K562 (cell line): ENCODE results near the gene PHETA2.

Experiments used
- CBX5 ChIP-seq: IDR thresholded peaks from 2 replicates; pipeline ENCODE4 v1.6.1; 2014; ENCODE audit warnings: low read depth, borderline replicate concordance
- MAX ChIP-seq: sonication (generic); formaldehyde crosslinking; IDR thresholded peaks from 2 replicates; pipeline ENCODE4 v1.9.0; 2022; ENCODE audit warnings: mild to moderate bottlenecking, missing genetic modification reagents
- MBD1 ChIP-seq: fragments of 250-450 bp; sonication (Bioruptor Pico); IDR thresholded peaks from 2 replicates; pipeline ENCODE4 v1.8.0; 2022; ENCODE audit warnings: inconsistent platforms
- MYC ChIP-seq, 2 experiments: fragments of 250-450 bp in 1 of 2; sonication (Bioruptor Pico) in 1 of 2; IDR thresholded peaks; 2 replicates each; pipeline versions ENCODE4 v1.5.1 to v1.6.1; 2012 to 2021; ENCODE audit warnings: low read depth in 2 of 2, borderline replicate concordance in 1 of 2, improper control_type of control experiment in 1 of 2, low read length in 1 of 2, mild to moderate bottlenecking in 1 of 2, moderate library complexity in 1 of 2
- POLR2AphosphoS5 ChIP-seq: IDR thresholded peaks from 2 replicates; pipeline ENCODE4 v1.6.1; 2011; ENCODE audit warnings: mild to moderate bottlenecking, low read depth, low read length, moderate library complexity; ENCODE audit not compliant: control insufficient read depth, insufficient read depth
- ZNF41 ChIP-seq: fragments of 250-450 bp; sonication (Bioruptor Pico); conservative IDR thresholded peaks from 2 replicates; pipeline ENCODE4 v1.4.0; 2020; ENCODE audit warnings: mild to moderate bottlenecking
- ZNF57 ChIP-seq: fragments of 450-650 bp; formaldehyde crosslinking; IDR thresholded peaks from 2 replicates; pipeline ENCODE4 v1.4.0; 2020; ENCODE audit warnings: mild to moderate bottlenecking, moderate library complexity
- TF ChIP-seq, protein P1 (sequence below), 3 experiments: IDR thresholded peaks in 2 of 3; conservative IDR thresholded peaks in 1 of 3; 2 replicates each; pipeline ENCODE4 v1.5.1; 2011 to 2012; ENCODE audit warnings: low read length in 3 of 3, mild to moderate bottlenecking in 3 of 3, control low read depth in 2 of 3, improper control_type of control experiment in 1 of 3, inconsistent platforms in 1 of 3, low read depth in 1 of 3, mixed read lengths in 1 of 3, moderate library complexity in 1 of 3; ENCODE audit not compliant: insufficient read depth in 2 of 3

GRCh38 chr22:42083119-42083518 is 9.1 kb downstream of the PHETA2 start:
- no peak for TF ChIP-seq MBD1 (CRISPR knock-in tag)
- TF ChIP-seq, protein P1, sequence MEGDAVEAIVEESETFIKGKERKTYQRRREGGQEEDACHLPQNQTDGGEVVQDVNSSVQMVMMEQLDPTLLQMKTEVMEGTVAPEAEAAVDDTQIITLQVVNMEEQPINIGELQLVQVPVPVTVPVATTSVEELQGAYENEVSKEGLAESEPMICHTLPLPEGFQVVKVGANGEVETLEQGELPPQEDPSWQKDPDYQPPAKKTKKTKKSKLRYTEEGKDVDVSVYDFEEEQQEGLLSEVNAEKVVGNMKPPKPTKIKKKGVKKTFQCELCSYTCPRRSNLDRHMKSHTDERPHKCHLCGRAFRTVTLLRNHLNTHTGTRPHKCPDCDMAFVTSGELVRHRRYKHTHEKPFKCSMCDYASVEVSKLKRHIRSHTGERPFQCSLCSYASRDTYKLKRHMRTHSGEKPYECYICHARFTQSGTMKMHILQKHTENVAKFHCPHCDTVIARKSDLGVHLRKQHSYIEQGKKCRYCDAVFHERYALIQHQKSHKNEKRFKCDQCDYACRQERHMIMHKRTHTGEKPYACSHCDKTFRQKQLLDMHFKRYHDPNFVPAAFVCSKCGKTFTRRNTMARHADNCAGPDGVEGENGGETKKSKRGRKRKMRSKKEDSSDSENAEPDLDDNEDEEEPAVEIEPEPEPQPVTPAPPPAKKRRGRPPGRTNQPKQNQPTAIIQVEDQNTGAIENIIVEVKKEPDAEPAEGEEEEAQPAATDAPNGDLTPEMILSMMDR (IDR thresholded peaks at IDR 0.05 in 2 of 3, conservative IDR thresholded peaks at IDR 0.05 in 1 of 3; ENCODE audit: insufficient read depth in 2 of 3, low read depth in 1 of 3, low read length in 3 of 3): no peak
- no peak for TF ChIP-seq CBX5
- TF ChIP-seq ZNF41: no peak
- no peak for TF ChIP-seq ZNF57 (CRISPR knock-in tag)
- TF ChIP-seq MAX (CRISPR knock-in tag): no peak
- no peak for TF ChIP-seq MYC (IDR thresholded peaks at IDR 0.05; ENCODE audit: low read depth, low read length)
- no peak for TF ChIP-seq MYC (CRISPR knock-in tag; IDR thresholded peaks at IDR 0.05; ENCODE audit: borderline replicate concordance, low read depth)
- no peak for TF ChIP-seq POLR2AphosphoS5
